GM19025 (cell line): Measurements from ENCODE around the gene KRTAP20-1.

Experiments used
- ATAC-seq: cut with Tn5 transposase; IDR thresholded peaks from one replicate; pipeline ENCODE4 v1.9.1; 2021; ENCODE audit warnings: mild to moderate bottlenecking, low read depth, moderate library complexity; ENCODE audit not compliant: unreplicated experiment

Gene KRTAP20-1

GRCh38 chr21:30642564-30642963 is 26.3 kb downstream of the KRTAP20-1 start, which contains the start of gene KRTAP20-3:
Gene KRTAP20-3, plus strand, starts transcription at chr21:30642864.
- ATAC-seq, result no peak

DNA sequence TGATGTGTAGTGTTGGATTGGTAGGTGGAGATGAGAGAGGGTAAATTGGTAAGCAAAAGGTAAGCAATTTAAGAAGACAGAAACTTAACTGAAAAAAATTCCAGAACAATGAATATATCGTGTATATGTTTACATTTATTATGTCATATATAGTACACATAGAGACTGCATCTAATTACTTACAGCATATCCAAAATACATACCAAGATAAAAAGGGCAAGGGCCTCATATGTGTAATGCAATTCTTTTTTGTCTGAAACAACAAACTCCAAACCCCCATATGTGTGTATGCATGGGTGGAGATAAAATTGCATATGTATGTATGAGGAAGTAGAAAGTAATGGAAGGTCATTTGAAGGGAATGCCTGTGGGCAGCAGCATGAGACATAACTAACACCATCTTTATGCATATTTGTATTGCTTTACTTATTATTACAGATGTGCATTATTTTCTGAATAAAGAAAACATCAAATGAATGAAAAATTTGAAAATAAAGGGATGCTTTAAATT is 30.7 kb downstream of the KRTAP20-1 start:
- ATAC-seq, result no peak

DNA sequence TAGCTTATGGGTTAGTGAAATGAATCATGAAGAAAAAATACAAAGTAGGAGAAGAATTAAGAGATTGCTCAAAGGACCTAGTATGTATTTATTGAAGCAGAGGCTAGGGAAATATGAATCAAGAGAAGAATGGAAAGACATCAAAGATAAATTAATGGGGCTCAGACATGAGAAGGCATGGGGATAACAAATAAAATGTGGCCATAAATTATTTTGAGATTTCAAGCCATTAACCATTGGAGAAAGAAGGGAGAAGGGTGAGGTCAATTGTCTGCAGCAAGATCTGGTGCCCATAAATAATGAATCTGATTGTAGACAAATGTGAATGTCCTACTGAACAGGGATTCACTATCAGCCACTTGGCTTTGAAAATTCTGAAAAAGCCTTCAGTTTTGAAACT is 36.7 kb downstream of the KRTAP20-1 start:
- no peak for ATAC-seq
